Omental fat pad (tissue), 4 donors: Measurements from ENCODE around the gene GPN3. TPM values are rescaled to one million over a fixed set of nuclear protein-coding genes. Genes with fewer than 3 reads are reported as not detected.
"Not testable (repeated sequence)": the region's sequence is repeated elsewhere in the genome, so short reads cannot be mapped to it uniquely, and the experiment has no call there.

ENCODE experiments used
- ATAC-seq: fragments of 150-250 bp; one replicate; pipeline ENCODE4 v1.9.1; 2016; ENCODE audit warnings: mild to moderate bottlenecking, moderate library complexity; ENCODE audit not compliant: low FRiP score
- DNase-seq: peaks from one replicate; pipeline ENCODE4 v3.0.0-alpha.2; 2019; ENCODE audit warnings: low spot score
- total RNA-seq, 4 donors: library from RNA; depleted of rRNA; stranded (reverse); fragments of >200 nt; gene quantifications; one replicate each; pipeline ENCODE4 v1.1.0, GENCODE V29; 2016
- TF ChIP-seq, protein P1 (sequence below), 3 donors: fragments of 450-650 bp; IDR thresholded peaks; one replicate each; pipeline ENCODE4 v1.5.1; 2016 to 2017; ENCODE audit warnings: antibody characterized with exemption in 3 of 3, mild to moderate bottlenecking in 3 of 3, moderate library complexity in 2 of 3

Gene GPN3
- total RNA-seq, 4 donors from 2014 or later = 14.7 to 25.3 (median 21.2) TPM

DNA sequence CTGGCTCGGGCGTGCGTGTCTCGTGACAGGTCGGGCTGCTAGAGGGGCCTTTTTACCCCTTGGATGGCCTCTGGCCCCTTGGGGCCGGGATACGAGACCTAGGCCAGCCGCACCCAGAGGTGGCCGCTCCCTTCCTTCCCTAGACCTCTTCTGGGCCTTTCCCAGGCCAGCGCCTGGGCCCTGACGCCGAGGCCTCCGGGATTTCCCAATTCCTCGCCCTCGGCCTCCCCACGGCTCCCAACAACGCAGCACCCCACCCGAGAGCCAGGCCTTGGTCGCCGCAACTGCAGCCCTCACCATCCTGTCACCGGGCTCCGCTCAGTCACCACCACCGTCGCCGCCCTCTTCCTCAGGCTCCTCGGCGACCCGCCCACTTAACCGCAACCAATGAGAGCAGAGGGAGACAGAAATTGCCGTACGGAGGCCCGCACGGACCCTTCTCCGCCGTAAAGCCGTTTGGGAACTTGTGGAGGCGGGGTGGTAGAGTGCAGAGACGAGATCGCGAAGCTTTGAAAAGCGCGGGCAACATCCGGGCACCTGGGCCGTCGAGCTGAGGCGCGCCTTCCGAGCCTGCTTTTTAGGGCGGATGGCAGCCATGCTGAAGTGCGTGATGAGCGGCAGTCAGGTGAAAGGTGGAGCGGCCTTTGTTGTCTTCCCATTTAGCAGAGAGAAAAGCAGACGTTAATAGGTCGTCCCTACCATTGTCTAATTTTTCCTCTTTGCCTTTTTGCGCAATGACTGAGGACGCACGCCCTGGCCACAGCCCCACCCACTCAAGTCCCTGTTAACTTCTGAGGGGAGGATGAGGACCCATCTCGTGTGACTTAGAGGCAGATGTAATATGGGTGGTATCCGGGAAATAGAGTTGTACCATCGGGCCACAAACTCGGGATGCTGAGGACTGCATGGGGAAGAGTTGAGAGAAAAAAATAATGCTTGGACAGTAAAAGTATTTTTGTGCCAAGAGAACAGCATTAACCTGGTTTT lies 34.0 kb upstream of the GPN3 start, which contains the start of the genes RAD9B and VPS29:
RAD9B (plus strand) TSS at position 580 of the 987 bp plus-strand sequence; CDS start at position 587, 7 bp downstream.
VPS29 (minus strand) TSS at position 360 of the 987 bp plus-strand sequence; CDS start at position 300, 60 bp downstream.
- ATAC-seq (peak; percentile 99), DNase-seq (peak; percentile 95)
- TF ChIP-seq, protein P1, sequence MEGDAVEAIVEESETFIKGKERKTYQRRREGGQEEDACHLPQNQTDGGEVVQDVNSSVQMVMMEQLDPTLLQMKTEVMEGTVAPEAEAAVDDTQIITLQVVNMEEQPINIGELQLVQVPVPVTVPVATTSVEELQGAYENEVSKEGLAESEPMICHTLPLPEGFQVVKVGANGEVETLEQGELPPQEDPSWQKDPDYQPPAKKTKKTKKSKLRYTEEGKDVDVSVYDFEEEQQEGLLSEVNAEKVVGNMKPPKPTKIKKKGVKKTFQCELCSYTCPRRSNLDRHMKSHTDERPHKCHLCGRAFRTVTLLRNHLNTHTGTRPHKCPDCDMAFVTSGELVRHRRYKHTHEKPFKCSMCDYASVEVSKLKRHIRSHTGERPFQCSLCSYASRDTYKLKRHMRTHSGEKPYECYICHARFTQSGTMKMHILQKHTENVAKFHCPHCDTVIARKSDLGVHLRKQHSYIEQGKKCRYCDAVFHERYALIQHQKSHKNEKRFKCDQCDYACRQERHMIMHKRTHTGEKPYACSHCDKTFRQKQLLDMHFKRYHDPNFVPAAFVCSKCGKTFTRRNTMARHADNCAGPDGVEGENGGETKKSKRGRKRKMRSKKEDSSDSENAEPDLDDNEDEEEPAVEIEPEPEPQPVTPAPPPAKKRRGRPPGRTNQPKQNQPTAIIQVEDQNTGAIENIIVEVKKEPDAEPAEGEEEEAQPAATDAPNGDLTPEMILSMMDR (IDR thresholded peaks at IDR 0.05) = no peak

DNA sequence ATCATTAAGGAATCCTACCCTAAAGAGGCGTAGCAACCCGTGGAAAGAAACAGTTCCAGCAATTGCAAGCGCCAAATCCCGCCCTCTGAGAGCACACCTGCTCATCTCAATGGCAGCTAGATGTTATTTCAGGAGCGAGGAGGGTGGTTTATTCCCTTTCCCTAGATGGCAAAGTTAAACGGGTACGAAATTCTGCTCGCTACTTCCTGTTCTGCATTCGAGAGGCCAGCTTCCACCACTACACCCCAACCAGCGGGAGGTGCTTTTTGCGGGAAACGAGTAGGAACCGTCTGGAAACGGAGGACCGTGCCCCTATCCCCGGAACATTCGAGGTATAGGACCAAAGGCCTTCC lies 33.3 kb upstream of the GPN3 start:
- DNase-seq (no peak), ATAC-seq (peak; percentile 72)
- TF ChIP-seq, protein P1 (IDR thresholded peaks at IDR 0.05) = no peak

DNA sequence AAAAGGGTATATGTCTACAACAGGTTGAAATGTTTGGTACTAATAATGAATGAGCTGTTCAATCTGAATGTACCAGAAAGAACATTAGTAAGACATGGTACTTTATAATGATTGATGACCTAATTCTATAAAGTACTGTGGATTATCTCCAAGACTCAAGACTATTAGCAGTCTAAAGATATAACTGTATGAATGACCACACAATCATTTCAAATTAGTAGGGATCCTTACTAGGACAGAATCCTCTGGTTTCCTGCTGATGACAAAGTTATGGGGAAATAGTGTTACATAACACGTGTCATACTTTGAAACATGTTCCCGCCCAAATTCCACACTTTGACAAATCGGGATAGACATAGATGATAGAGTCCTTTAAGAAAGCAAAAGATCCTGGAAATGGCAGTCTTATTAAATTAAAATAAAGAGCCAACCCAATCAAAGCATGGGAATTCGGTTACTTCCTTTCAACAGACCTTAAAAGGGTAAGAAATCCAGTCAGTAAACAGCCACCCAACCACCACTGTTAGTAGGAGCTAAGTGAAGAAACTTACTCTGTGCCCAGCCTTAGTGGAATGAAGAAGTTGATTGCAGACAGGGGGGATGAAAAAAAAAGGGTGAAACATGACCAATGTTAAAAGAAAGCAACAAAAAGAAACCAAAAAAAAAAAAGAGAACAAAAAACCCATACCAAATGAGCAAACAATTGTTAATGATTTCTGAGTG lies 31.1 kb upstream of the GPN3 start:
- TF ChIP-seq, protein P1 (IDR thresholded peaks at IDR 0.05) = no peak
- DNase-seq (no peak), ATAC-seq (no peak)

DNA sequence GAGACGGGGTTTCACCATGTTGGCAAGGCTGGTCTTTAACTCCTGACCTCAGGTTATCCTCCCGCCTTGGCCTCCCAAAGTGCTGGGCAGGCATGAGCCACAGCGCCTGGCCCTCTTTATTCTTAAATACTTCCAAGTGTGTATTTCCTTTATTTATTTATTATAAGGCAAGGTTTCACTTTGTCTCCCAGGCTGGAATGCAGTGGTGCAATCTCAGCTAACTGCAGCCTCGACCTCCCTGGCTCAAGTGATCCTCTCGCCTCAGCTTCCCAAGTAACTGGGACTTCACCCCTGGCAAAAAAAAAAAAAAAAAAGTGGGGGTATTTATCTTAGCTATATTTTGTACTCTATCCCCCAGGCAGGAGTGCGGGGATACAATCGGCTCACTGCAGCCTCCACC lies 7.4 kb upstream of the GPN3 start:
- TF ChIP-seq, protein P1 (IDR thresholded peaks at IDR 0.05) = no peak
- ATAC-seq (no peak), DNase-seq (no peak)

DNA sequence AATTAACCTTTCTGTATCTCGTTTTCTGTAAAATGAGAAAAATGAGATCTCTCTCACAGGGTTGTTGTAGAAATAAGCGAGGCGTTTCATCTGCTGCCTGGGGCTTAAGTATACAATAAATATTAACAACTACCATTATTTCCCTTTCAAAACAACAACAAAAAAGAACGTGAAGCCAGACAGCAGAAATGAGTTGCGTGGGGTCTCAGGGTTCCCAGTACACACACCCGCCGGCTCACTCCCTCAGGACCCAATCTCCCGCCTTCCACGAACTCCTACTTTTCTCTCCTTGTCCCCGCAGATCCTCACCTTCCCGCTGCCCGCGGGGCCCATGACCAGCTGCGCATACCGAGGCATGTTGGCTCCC lies 227 bp downstream of the GPN3 start:
- DNase-seq = no peak
- TF ChIP-seq, protein P1 (IDR thresholded peaks at IDR 0.05) = no peak
- ATAC-seq = no peak

DNA sequence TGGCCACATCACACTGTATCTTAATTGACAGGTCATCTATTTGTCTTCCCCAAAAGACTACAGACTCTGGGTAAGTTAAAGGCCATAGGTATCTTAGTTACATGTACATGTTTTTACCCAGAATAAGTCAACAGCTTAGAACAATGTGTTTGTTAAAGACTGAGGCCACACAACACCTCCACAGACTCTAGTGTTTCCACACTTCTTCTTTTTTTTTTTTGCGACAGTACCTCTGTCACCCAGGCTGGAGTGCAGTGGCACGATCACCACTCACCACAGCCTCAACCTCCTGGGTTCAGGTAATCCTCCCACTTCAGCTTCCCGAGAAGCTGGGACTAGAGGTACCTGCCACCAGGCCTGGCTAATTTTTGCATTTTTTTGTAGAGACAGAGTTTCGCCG lies 1.3 kb downstream of the GPN3 start:
- ATAC-seq (no peak), DNase-seq (no peak)
- TF ChIP-seq, protein P1 (IDR thresholded peaks at IDR 0.05) = no peak

DNA sequence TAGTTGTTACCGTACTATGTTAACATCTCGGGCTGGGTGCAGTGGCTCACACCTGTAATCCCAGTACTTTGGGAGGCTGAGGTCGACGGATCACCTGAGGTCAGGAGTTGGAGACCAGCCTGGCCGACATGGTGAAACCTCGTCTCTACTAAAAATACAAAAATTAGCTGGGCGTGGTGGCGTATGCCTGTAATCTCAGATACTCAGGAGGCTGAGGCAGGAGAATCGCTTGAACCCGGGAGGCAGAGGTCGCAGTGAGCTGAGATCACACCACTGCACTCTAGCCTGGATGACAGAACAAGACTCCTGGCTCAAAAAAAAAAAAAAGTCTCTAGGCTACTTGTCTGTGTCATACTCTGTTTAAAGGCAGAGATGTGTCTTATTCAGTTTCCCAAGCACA lies 2.3 kb downstream of the GPN3 start:
- DNase-seq, ATAC-seq: not testable (repeated sequence)
